Measurements from ENCODE around the gene LY9. TPM values are rescaled to one million over a fixed set of nuclear protein-coding genes. Genes with fewer than 3 reads are reported as not detected.

The LY9 gene
- total RNA-seq, 1 experiment from 2014 or later: not detected

DNA sequence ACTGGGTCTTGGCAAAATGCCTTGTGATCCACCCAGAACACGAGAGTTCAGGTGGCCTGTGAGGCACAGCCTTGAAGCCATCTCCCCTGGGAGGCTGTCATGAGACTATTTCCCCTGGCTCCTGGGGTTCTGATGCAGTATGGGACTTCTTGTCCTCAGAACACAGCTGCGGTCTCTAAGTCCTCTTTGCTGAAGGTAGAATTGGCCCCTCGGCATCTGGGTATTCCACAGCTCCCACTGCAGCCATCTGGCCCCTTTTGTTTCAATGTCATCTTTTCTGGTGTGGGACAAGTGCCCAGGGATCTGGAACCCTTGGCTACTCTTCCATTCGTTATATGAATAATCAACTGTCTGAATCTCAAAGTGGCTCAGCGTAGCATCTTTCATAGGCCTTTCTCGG lies 17.0 kb upstream of the LY9 start:
- Mint-ChIP-seq H3K4me3 (no peak overlapping the region), H3K27me3 (ENCODE audit: low read depth) (no peaks in the 10 kb centered on the region), H3K9me3 (peaks cover 11 to 13% of the 10 kb centered on the region in 2 experiments), H3K27ac (no peak overlapping the region), H3K36me3 (ENCODE audit: insufficient read depth in 1 of 3, low read depth in 3 of 3) (peaks cover 1 to 11% (median 7%) of the 10 kb centered on the region in 3 experiments; a peak in 5 of 7 replicates), H3K4me1 (peaks cover 7 to 15% of the 10 kb centered on the region in 2 experiments; a peak in 3 of 4 replicates)
- no peak overlapping the region for H2AK5ac ChIP-seq (ENCODE audit: insufficient read length, low read length)
- no peak overlapping the region for H4K5ac ChIP-seq (ENCODE audit: insufficient read length, low read depth, low read length)
- no peak for DNase-seq
- H3K18ac ChIP-seq (ENCODE audit: insufficient read length, low read depth, low read length): no peak overlapping the region
- H3K14ac ChIP-seq (ENCODE audit: insufficient read depth, low read length): no peak overlapping the region
- no peak overlapping the region for H3K27ac ChIP-seq (ENCODE audit: insufficient read length, low read depth, low read length)
- no peaks in the 10 kb centered on the region for H3K23me2 ChIP-seq (ENCODE audit: insufficient read length, low read depth, low read length, poor library complexity, severe bottlenecking)
- no peaks in the 10 kb centered on the region for H3K79me1 ChIP-seq (ENCODE audit: insufficient read depth, low read depth, low read length, poor library complexity, severe bottlenecking)
- H2AFZ ChIP-seq (ENCODE audit: low read length): no peak overlapping the region
- no peak overlapping the region for H2BK12ac ChIP-seq (ENCODE audit: insufficient read length, low read depth, low read length)
- no peak overlapping the region for H3K4ac ChIP-seq (ENCODE audit: low read depth, low read length)
- H3T11ph ChIP-seq (ENCODE audit: low read length): no peak overlapping the region
- H2BK15ac ChIP-seq (ENCODE audit: low read depth, low read length): no peak overlapping the region
- H4K8ac ChIP-seq (replicated peaks; ENCODE audit: insufficient read length, low read depth, low read length): no peak overlapping the region
- WGBS (ENCODE audit: extremely low coverage, insufficient read length, low lambda C conversion rate): no CpG with 5 or more reads among the region's 6 CpGs
- no peaks in the 10 kb centered on the region for H4K20me1 ChIP-seq (ENCODE audit: control insufficient read depth, insufficient read depth, insufficient read length)
- no peak overlapping the region for H3K23ac ChIP-seq (ENCODE audit: insufficient read length, low read depth, low read length)
- H3K27me3 ChIP-seq (ENCODE audit: insufficient read depth, low read length): no peaks in the 10 kb centered on the region
- H3K4me1 ChIP-seq (ENCODE audit: insufficient read depth, low read length): no peaks in the 10 kb centered on the region
- TF ChIP-seq, protein P1, sequence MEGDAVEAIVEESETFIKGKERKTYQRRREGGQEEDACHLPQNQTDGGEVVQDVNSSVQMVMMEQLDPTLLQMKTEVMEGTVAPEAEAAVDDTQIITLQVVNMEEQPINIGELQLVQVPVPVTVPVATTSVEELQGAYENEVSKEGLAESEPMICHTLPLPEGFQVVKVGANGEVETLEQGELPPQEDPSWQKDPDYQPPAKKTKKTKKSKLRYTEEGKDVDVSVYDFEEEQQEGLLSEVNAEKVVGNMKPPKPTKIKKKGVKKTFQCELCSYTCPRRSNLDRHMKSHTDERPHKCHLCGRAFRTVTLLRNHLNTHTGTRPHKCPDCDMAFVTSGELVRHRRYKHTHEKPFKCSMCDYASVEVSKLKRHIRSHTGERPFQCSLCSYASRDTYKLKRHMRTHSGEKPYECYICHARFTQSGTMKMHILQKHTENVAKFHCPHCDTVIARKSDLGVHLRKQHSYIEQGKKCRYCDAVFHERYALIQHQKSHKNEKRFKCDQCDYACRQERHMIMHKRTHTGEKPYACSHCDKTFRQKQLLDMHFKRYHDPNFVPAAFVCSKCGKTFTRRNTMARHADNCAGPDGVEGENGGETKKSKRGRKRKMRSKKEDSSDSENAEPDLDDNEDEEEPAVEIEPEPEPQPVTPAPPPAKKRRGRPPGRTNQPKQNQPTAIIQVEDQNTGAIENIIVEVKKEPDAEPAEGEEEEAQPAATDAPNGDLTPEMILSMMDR (conservative IDR thresholded peaks at IDR 0.05): no peak
- no peak overlapping the region for H2BK120ac ChIP-seq (ENCODE audit: low read depth, low read length, poor library complexity, severe bottlenecking)
- H3K79me2 ChIP-seq (ENCODE audit: insufficient read depth, low read length): no peaks in the 10 kb centered on the region
- no peaks in the 10 kb centered on the region for H3K9me3 ChIP-seq (ENCODE audit: control insufficient read depth, low read depth, low read length)
- H3K4me2 ChIP-seq (ENCODE audit: insufficient read depth, insufficient read length, low read length): no peak overlapping the region
- H3K56ac ChIP-seq (ENCODE audit: insufficient read length, low read depth, low read length): no peak overlapping the region
- no peak overlapping the region for H2BK20ac ChIP-seq (ENCODE audit: low read depth, low read length, poor library complexity, severe bottlenecking)
- H3K9ac ChIP-seq (ENCODE audit: extremely low read depth, insufficient read length, low read length): no peak overlapping the region
- no peak overlapping the region for H2BK5ac ChIP-seq (ENCODE audit: insufficient read length, low read length)
- H4K91ac ChIP-seq (ENCODE audit: insufficient read length, low read depth, low read length): no peak overlapping the region
